ENCODE data around the gene VASP. TPM values are rescaled to one million over a fixed set of nuclear protein-coding genes. Genes with fewer than 3 reads are reported as not detected.

The VASP gene
- total RNA-seq, 4 donors from 2014 or later, result 39.2 to 82.9 (median 52.7) TPM

DNA sequence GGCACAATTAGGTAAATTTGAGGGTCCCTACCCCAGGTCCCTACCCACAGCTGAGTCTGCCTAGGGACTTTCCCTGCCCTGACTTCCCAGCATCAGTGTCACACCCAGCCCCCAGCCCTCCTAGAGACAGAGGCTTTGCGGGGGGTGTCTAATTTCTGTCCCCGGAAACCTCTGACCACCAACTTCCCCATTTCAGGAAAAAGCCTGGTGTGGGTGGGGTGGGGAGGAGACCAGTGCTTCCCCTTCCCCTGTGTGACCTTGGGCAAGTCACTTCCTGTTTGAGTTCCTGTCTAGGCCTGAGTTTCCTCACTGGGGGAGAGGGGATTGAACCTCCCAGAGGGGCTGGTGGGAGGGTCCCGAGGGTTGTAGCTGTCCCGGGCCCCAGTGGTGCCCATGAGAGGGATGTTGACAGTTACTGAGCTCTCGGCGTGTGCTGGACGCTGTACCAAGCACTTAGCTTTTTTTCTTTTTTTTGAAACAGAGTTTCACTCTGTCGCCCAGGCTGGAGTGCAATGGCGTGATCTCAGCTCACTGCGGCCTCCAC lies 7.9 kb downstream of the VASP start:
- Histone ChIP-seq H3K27me3 (no peaks in the 10 kb centered on the region), H3K27ac (peak overlapping the region; percentile 43 to 82 (median 62)), H3K4me3 (no peak overlapping the region), H3K36me3 (peaks cover 0 to 43% (median 22%) of the 10 kb centered on the region in 3 donors), H3K4me1 (peaks cover 31 to 64% (median 37%) of the 10 kb centered on the region in 3 donors), H3K9me3 (no peaks in the 10 kb centered on the region)
- TF ChIP-seq, protein P1, sequence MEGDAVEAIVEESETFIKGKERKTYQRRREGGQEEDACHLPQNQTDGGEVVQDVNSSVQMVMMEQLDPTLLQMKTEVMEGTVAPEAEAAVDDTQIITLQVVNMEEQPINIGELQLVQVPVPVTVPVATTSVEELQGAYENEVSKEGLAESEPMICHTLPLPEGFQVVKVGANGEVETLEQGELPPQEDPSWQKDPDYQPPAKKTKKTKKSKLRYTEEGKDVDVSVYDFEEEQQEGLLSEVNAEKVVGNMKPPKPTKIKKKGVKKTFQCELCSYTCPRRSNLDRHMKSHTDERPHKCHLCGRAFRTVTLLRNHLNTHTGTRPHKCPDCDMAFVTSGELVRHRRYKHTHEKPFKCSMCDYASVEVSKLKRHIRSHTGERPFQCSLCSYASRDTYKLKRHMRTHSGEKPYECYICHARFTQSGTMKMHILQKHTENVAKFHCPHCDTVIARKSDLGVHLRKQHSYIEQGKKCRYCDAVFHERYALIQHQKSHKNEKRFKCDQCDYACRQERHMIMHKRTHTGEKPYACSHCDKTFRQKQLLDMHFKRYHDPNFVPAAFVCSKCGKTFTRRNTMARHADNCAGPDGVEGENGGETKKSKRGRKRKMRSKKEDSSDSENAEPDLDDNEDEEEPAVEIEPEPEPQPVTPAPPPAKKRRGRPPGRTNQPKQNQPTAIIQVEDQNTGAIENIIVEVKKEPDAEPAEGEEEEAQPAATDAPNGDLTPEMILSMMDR (IDR thresholded peaks at IDR 0.05), result no peak
- no peak for TF ChIP-seq POLR2A (IDR thresholded peaks at IDR 0.05)
- no peak for DNase-seq
- intact Hi-C loops (cut with DNase I), result no loop called here
- 62 to 63% methylated on average over 8 to 10 of the region's 10 CpGs for WGBS, 2 donors

DNA sequence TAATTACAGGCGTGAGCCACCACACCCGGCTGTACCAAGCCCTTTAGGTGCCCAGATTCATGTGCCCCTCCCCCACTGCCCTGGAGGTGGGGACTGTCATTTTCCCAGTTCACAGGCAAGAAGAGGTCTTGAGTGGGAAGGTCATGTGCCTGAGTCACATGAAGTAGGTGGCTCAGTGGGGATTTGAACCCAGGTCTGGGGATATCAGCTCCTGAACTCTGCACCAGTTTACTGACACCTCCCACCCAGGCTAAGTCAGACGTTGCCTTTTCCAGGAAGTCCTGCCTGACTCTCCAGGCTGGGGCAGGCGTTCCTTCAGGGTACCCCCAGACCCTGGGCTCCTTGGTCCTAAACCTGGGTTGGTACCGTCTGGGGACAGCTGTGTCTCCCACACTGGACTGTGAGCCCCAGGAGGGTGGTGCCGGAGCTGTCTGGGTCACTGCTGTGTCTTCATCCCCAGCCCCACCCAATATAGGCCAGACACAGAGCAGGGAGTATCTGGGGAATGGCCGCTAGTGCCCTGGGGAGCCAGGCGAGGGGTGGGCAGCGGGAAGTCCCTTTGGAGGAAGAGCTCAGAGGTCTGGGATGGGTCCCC lies 8.6 kb downstream of the VASP start:
- H3K27me3 ChIP-seq, result no peaks in the 10 kb centered on the region
- DNase-seq, result no peak
- 59 to 82% methylated on average over 2 to 4 of the region's 9 CpGs for WGBS, 2 donors
- intact Hi-C loops (cut with DNase I), result no loop called here
- H3K36me3 ChIP-seq, result peaks cover under 1 to 50% (median 29%) of the 10 kb centered on the region in 3 donors
- H3K27ac ChIP-seq, result peak overlapping the region; percentile 43 to 82 (median 62)
- H3K9me3 ChIP-seq, result no peaks in the 10 kb centered on the region
- TF ChIP-seq POLR2A (IDR thresholded peaks at IDR 0.05), result no peak
- TF ChIP-seq, protein P1 (IDR thresholded peaks at IDR 0.05), result no peak
- peaks cover 23 to 60% (median 33%) of the 10 kb centered on the region in 3 donors for H3K4me1 ChIP-seq
- H3K4me3 ChIP-seq, result no peak overlapping the region

DNA sequence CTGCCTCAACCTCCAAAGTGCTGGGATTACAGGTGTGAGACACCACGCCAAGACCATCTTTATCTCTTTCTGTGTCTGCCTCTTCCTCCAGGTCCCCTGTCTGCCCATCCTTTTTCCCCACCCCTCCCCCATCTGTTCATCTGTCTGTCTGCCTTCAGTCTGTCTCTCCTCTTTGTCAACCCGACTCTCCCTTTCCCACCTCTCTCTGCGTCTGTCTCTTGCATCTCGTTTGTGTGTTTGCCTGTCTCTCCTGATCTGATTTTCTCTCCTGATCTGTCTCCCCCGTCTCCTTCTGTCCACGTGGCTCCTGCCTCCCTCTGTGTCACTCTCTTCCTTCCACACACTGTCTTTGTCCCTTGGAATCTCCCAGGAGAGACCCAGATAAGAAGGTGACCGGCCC lies 10.0 kb downstream of the VASP start:
- intact Hi-C loops (cut with DNase I), result no loop called here
- Histone ChIP-seq H3K4me1 (peaks cover 21 to 54% (median 27%) of the 10 kb centered on the region in 3 donors), H3K4me3 (no peak overlapping the region), H3K9me3 (no peaks in the 10 kb centered on the region), H3K27ac (no peak overlapping the region), H3K27me3 (no peaks in the 10 kb centered on the region), H3K36me3 (peaks cover 6 to 64% (median 34%) of the 10 kb centered on the region in 3 donors)
- DNase-seq, result no peak
- TF ChIP-seq POLR2A (IDR thresholded peaks at IDR 0.05), result no peak
- TF ChIP-seq, protein P1 (IDR thresholded peaks at IDR 0.05), result no peak
- 58 to 68% methylated on average over 7 of the region's 7 CpGs for WGBS, 2 donors

DNA sequence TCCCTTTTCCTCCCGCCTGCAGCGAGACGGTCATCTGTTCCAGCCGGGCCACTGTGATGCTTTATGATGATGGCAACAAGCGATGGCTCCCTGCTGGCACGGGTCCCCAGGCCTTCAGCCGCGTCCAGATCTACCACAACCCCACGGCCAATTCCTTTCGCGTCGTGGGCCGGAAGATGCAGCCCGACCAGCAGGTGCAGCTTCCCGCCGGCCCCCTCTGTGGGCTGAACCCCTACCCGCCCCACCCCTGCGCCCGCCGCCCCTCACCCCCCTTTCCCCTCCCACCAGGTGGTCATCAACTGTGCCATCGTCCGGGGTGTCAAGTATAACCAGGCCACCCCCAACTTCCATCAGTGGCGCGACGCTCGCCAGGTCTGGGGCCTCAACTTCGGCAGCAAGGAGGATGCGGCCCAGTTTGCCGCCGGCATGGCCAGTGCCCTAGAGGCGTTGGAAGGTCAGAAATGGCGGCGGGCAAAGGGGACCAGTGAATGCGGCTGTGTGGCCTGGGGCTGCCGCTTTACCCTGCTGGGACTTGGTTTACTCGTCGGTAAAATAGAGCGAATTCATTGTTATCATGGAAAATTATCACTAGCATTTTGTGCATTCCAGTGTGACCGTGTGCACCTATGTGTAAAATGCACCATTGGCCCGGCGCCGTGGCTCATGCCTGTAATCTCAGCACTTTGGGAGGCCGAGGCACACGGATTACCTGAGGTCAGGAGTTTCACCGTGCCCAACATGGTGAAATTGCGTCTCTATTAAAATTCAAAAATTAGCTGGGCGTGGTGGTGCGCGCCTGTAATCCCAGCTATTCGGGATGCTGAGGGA lies 10.6 kb downstream of the VASP start:
- Histone ChIP-seq H3K4me1 (peaks cover 21 to 48% (median 25%) of the 10 kb centered on the region in 3 donors), H3K36me3 (peaks cover 6 to 70% (median 34%) of the 10 kb centered on the region in 3 donors), H3K27ac (no peak overlapping the region), H3K9me3 (no peaks in the 10 kb centered on the region), H3K4me3 (no peak overlapping the region), H3K27me3 (no peaks in the 10 kb centered on the region)
- TF ChIP-seq POLR2A (IDR thresholded peaks at IDR 0.05), result no peak
- TF ChIP-seq, protein P1 (IDR thresholded peaks at IDR 0.05), result no peak
- intact Hi-C loops (cut with DNase I), result no loop called here
- DNase-seq, result no peak
- WGBS, 2 donors, result 89 to 92% methylated on average over 21 to 41 of the region's 50 CpGs

DNA sequence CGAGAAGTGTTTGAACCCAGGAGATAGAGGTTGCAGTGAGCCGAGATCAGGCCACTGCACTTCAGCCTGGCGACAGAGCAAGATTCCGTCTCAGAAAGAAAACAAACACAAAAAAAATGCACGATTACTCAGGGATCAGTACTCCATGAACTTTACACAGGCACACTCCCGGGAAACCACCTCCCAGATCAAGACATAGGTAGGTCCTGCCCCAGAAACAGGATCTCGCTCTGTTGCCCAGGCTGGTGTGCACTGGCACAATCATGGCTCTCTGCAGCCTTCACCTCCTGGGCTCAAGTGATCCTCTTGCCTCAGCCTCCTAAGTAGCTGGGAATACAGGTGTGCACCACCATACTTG lies 11.2 kb downstream of the VASP start:
- WGBS, 2 donors, result 69 to 74% methylated on average over 5 to 7 of the region's 7 CpGs
- no peak overlapping the region for H3K27ac ChIP-seq

More for the DNA sequence above, 11.2 kb downstream of the VASP start:
- DNase-seq, result no peak
- Histone ChIP-seq H3K27me3 (no peaks in the 10 kb centered on the region), H3K36me3 (peaks cover 6 to 76% (median 34%) of the 10 kb centered on the region in 3 donors), H3K4me1 (peaks cover 21 to 45% (median 26%) of the 10 kb centered on the region in 3 donors), H3K4me3 (no peak overlapping the region), H3K9me3 (no peaks in the 10 kb centered on the region)
- intact Hi-C loops (cut with DNase I), result no loop called here
- TF ChIP-seq POLR2A (IDR thresholded peaks at IDR 0.05), result no peak
- TF ChIP-seq, protein P1 (IDR thresholded peaks at IDR 0.05), result no peak

Measured in esophagus squamous epithelium (tissue), 5 donors.